ENCODE data around the gene ASB8.
"Not testable (repeated sequence)": the region's sequence is repeated elsewhere in the genome, so short reads cannot be mapped to it uniquely, and the experiment has no call there.

The ASB8 gene

GRCh38 chr12:48131517-48131916 lies 25.8 kb downstream of the ASB8 start:
- DNase-seq = no peak

- DNase-seq = no peak
These were observed 27.9 kb downstream of the ASB8 start for GRCh38 chr12:48129376-48129775.

- no peak for DNase-seq
These were observed 28.5 kb downstream of the ASB8 start for GRCh38 chr12:48128800-48129199.

- no peak for DNase-seq
These were observed 30.2 kb downstream of the ASB8 start for GRCh38 chr12:48126953-48127630.

GRCh38 chr12:48125985-48126384 lies 31.3 kb downstream of the ASB8 start:
- no peak for DNase-seq

- DNase-seq = not testable (repeated sequence)
These were observed 31.8 kb downstream of the ASB8 start for GRCh38 chr12:48125542-48125941.

- DNase-seq = no peak
These were observed 34.1 kb downstream of the ASB8 start for GRCh38 chr12:48123169-48123568.

- DNase-seq = no peak
These were observed 35.1 kb downstream of the ASB8 start for GRCh38 chr12:48122065-48122834.

- DNase-seq = no peak
These were observed 35.8 kb downstream of the ASB8 start for GRCh38 chr12:48121522-48121921.

GRCh38 chr12:48119834-48120195 lies 37.5 kb downstream of the ASB8 start:
- no peak for DNase-seq

GRCh38 chr12:48119078-48119833 lies 38.1 kb downstream of the ASB8 start, which contains the start of gene PFKM:
PFKM (plus strand) TSS chr12:48119364; CDS start chr12:48122775, 3,411 bp downstream.
- peak; percentile 74 for DNase-seq

GRCh38 chr12:48118284-48118871 lies 38.9 kb downstream of the ASB8 start:
- no peak for DNase-seq

GRCh38 chr12:48115957-48116356 lies 41.4 kb downstream of the ASB8 start:
- DNase-seq = no peak

- not testable (repeated sequence) for DNase-seq
These were observed 46.0 kb downstream of the ASB8 start for GRCh38 chr12:48111312-48111693.

- DNase-seq = no peak
These were observed 46.5 kb downstream of the ASB8 start for GRCh38 chr12:48110691-48111311.

GRCh38 chr12:48109424-48109823 lies 47.9 kb downstream of the ASB8 start:
- DNase-seq = no peak

- no peak for DNase-seq
These were observed 50.4 kb downstream of the ASB8 start for GRCh38 chr12:48106681-48107613.

GRCh38 chr12:48105867-48106680 lies 51.2 kb downstream of the ASB8 start, which contains the start of gene SENP1:
SENP1 (minus strand) TSS chr12:48106079; CDS start chr12:48101472, 4,607 bp downstream.
- peak; percentile 96 for DNase-seq

- peak; percentile 77 for DNase-seq
These were observed 51.9 kb downstream of the ASB8 start for GRCh38 chr12:48105321-48105866.

GRCh38 chr12:48104531-48104930 lies 52.8 kb downstream of the ASB8 start:
- no peak for DNase-seq
